Astrocyte of the hippocampus (primary cell): ENCODE data around the gene ZNF175.
"Not testable (repeated sequence)": the region's sequence is repeated elsewhere in the genome, so short reads cannot be mapped to it uniquely, and the experiment has no call there.

Source experiments
- DNase-seq: peaks from one replicate; pipeline ENCODE4 v3.0.0; 2011; ENCODE audit warnings: low read depth, low spot score

Gene ZNF175

GRCh38 chr19:51628153-51628939, 57.3 kb downstream of the ZNF175 start:
- no peak for DNase-seq

- DNase-seq = not testable (repeated sequence)
Observed at GRCh38 chr19:51630315-51630714, 59.2 kb downstream of the ZNF175 start, which contains the start of gene SIGLEC5. Gene SIGLEC5, minus strand, starts transcription at chr19:51630401. Its CDS starts 66 bp downstream, at chr19:51630335.

GRCh38 chr19:51632126-51632525, 61.0 kb downstream of the ZNF175 start:
- no peak for DNase-seq

- DNase-seq = no peak
Observed at GRCh38 chr19:51637362-51637978, 66.4 kb downstream of the ZNF175 start.

- DNase-seq = no peak
Observed at GRCh38 chr19:51639916-51640315, 68.8 kb downstream of the ZNF175 start.

- no peak for DNase-seq
Observed at GRCh38 chr19:51640386-51640785, 69.3 kb downstream of the ZNF175 start.

- DNase-seq = no peak
Observed at GRCh38 chr19:51641648-51642047, 70.6 kb downstream of the ZNF175 start.
